NCI-H1436 treated with DMSO at 0.1 percent for 48 hours (cell line): Measurements from ENCODE around the gene ERO1A.

ENCODE experiments used
- DNase-seq: peaks from one replicate; lab custom pipeline; 2025; lab: John Stamatoyannopoulos, UW

Gene ERO1A

DNA sequence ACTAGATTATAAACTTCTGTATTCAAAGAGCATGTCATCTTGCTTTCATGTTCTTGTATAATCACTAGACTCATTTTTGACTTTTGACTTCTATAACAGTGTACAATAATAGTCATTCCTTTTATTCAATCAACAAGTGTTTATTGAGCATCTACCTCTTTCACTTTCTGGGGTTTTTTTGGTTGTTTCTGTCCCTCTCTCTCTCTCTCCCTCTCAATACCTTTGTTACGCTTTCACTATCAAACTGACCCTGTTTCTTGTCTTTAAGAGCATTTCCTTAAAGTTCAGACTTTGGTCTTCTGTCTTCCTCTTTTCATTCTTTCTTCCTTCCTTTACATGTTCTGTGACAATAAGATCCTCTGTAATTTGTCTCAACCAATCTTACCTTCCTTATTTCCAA is 93.2 kb downstream of the ERO1A start:
- DNase-seq, result no peak

GRCh38 chr14:52599974-52600373 is 95.4 kb downstream of the ERO1A start:
- DNase-seq, result no peak

DNA sequence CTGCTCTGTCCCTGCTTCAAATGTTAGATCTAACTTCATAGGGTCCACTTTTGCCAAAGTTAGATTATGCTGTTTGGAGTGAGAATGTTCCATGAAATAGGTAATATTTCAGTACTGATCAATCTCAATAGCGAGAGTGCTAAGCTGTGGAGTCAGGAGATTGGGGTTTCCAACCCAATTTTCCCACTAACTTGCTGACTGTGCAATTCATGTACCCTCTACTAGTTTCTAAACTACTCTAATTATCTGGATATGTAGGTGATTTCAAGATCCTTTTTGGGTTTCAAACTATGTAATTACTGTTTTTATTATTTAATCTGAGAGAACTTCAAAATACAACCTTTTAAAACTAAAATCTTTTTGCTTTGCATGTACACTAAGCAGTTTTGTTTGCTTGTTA is 96.8 kb downstream of the ERO1A start:
- DNase-seq, result no peak

- no peak for DNase-seq
Measured at GRCh38 chr14:52596861-52597260, 98.5 kb downstream of the ERO1A start.

DNA sequence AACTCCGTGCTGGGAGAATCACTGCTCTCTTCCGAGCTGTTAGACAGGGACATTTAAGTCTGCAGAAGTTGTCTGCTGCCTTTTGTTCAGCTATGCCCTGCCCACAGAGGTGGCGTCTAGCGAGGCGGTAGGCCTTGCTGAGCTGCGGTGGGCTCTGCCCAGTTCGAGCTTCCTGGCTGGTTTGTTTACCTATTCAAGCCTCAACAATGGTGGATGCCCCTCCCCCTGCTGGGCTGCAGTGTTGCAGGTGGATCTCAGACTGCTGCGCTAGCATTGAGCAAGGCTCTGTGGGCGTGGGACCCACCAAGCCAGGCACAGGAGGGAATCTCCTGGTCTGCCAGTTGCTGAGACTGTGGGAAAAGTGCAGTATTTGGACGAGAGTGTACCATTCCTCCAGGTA is 99.0 kb downstream of the ERO1A start:
- no peak for DNase-seq

- DNase-seq, result no peak
Measured at GRCh38 chr14:52590318-52590717, 105.0 kb downstream of the ERO1A start.
